WTC11 (cell line): ENCODE results near the gene ARSB. TPM values are rescaled to one million over a fixed set of nuclear protein-coding genes. Genes with fewer than 3 reads are reported as not detected.

ENCODE experiments used
- ATAC-seq: fragments of 200-7000 bp; cut with Tn5 transposase; 2 replicates; pipeline ENCODE4 v1.10.0; 2021; ENCODE audit warnings: mild to moderate bottlenecking, moderate library complexity
- CTCF ChIA-PET: fragments of 300-600 bp; sonication (Branson Sonifier 250); formaldehyde crosslinking; loops from one replicate; lab custom pipeline; 2021; ENCODE audit warnings: antibody characterized with exemption; lab: Charles Lee
- POLR2A ChIA-PET: fragments of 350-600 bp; sonication (Branson Sonifier 250); formaldehyde crosslinking; loops from one replicate; lab custom pipeline; 2021; ENCODE audit warnings: antibody characterized with exemption; lab: Charles Lee
- DNase-seq: peaks from one replicate; pipeline ENCODE4 v3.0.0; 2021; ENCODE audit warnings: low spot score
- H3K27ac Mint-ChIP-seq: 2 replicates; pipeline ENCODE4 v1.8.0; 2021; ENCODE audit warnings: mixed read lengths
- H3K27me3 Mint-ChIP-seq: 2 replicates; pipeline ENCODE4 v1.8.0; 2021; ENCODE audit warnings: low read depth, mild to moderate bottlenecking, moderate library complexity, mixed read lengths
- H3K36me3 Mint-ChIP-seq: 2 replicates; pipeline ENCODE4 v1.8.0; 2021; ENCODE audit warnings: mixed read lengths
- H3K4me1 Mint-ChIP-seq: 2 replicates; pipeline ENCODE4 v1.8.0; 2022; ENCODE audit warnings: mixed read lengths
- H3K4me3 Mint-ChIP-seq: 2 replicates; pipeline ENCODE4 v1.8.0; 2021; ENCODE audit warnings: mild to moderate bottlenecking, moderate library complexity, mixed read lengths
- H3K9me3 Mint-ChIP-seq: 2 replicates; pipeline ENCODE4 v1.8.0; 2021; ENCODE audit warnings: mixed read lengths
- ATF6 ChIP-seq: sonication (generic); formaldehyde crosslinking; IDR thresholded peaks from 2 replicates; pipeline ENCODE4 v1.8.1; 2023; ENCODE audit warnings: mild to moderate bottlenecking, missing genetic modification reagents
- CREM ChIP-seq: sonication (generic); formaldehyde crosslinking; IDR thresholded peaks from 2 replicates; pipeline ENCODE4 v1.8.1; 2022; ENCODE audit warnings: mild to moderate bottlenecking, missing genetic modification reagents, moderate library complexity
- CTCF ChIP-seq: fragments of 200-600 bp; IDR thresholded peaks from 2 replicates; pipeline ENCODE4 v1.8.0; 2022; ENCODE audit warnings: antibody characterized with exemption
- E2F4 ChIP-seq: sonication (generic); formaldehyde crosslinking; IDR thresholded peaks from 2 replicates; pipeline ENCODE4 v1.8.1; 2022; ENCODE audit warnings: low read depth, mild to moderate bottlenecking, moderate library complexity, missing genetic modification reagents, borderline replicate concordance
- FOXK1 ChIP-seq: sonication (generic); formaldehyde crosslinking; IDR thresholded peaks from 2 replicates; pipeline ENCODE4 v1.8.0; 2022; ENCODE audit warnings: mild to moderate bottlenecking, moderate library complexity, missing genetic modification reagents
- GRHL2 ChIP-seq: fragments of 250-450 bp; sonication (Bioruptor Pico); IDR thresholded peaks from 2 replicates; pipeline ENCODE4 v1.8.0; 2022; ENCODE audit warnings: mild to moderate bottlenecking, moderate library complexity; ENCODE audit not compliant: insufficient replicate concordance, severe bottlenecking
- MXD4 ChIP-seq: fragments of 250-450 bp; sonication (Bioruptor Pico); IDR thresholded peaks from 2 replicates; pipeline ENCODE4 v1.8.0; 2021; ENCODE audit warnings: mild to moderate bottlenecking, moderate library complexity, borderline replicate concordance
- NR1H2 ChIP-seq: sonication (generic); formaldehyde crosslinking; IDR thresholded peaks from 2 replicates; pipeline ENCODE4 v1.9.0; 2021; ENCODE audit warnings: mild to moderate bottlenecking, moderate library complexity, missing genetic modification reagents
- OVOL2 ChIP-seq: fragments of 250-450 bp; sonication (Bioruptor Pico); IDR thresholded peaks from 2 replicates; pipeline ENCODE4 v1.9.0; 2021; ENCODE audit warnings: mild to moderate bottlenecking, borderline replicate concordance
- RELA ChIP-seq: sonication (generic); formaldehyde crosslinking; IDR thresholded peaks from 2 replicates; pipeline ENCODE4 v1.8.1; 2022; ENCODE audit warnings: missing genetic modification reagents, mild to moderate bottlenecking, borderline replicate concordance
- SMAD3 ChIP-seq: sonication (generic); formaldehyde crosslinking; IDR thresholded peaks from 2 replicates; pipeline ENCODE4 v1.8.0; 2022; ENCODE audit warnings: missing genetic modification reagents, mild to moderate bottlenecking, borderline replicate concordance
- SP1 ChIP-seq: sonication (generic); formaldehyde crosslinking; conservative IDR thresholded peaks from 2 replicates; pipeline ENCODE4 v1.8.1; 2022; ENCODE audit warnings: missing genetic modification reagents
- TP53 ChIP-seq: sonication (generic); formaldehyde crosslinking; IDR thresholded peaks from 2 replicates; pipeline ENCODE4 v1.8.1; 2023; ENCODE audit warnings: mild to moderate bottlenecking, missing genetic modification reagents
- ZNF121 ChIP-seq: sonication (generic); formaldehyde crosslinking; IDR thresholded peaks from 2 replicates; pipeline ENCODE4 v1.8.0; 2023; ENCODE audit warnings: missing genetic modification reagents
- ZNF317 ChIP-seq: sonication (generic); formaldehyde crosslinking; IDR thresholded peaks from 2 replicates; pipeline ENCODE4 v1.8.1; 2023; ENCODE audit warnings: low read depth, mild to moderate bottlenecking, moderate library complexity, missing genetic modification reagents, borderline replicate concordance
- ZSCAN18 ChIP-seq: fragments of 250-450 bp; sonication (Bioruptor Pico); IDR thresholded peaks from 2 replicates; pipeline ENCODE4 v2.1.2; 2022; ENCODE audit warnings: mild to moderate bottlenecking, moderate library complexity
- total RNA-seq: library from RNA; stranded (reverse); gene quantifications from 3 replicates; pipeline ENCODE4 v1.2.3, GENCODE V29; 2021
- TF ChIP-seq, protein P1 (sequence below): sonication (generic); formaldehyde crosslinking; conservative IDR thresholded peaks from 2 replicates; pipeline ENCODE4 v1.8.1; 2022; ENCODE audit warnings: mild to moderate bottlenecking, missing genetic modification reagents
- TF ChIP-seq, protein P2 (sequence below): sonication (generic); formaldehyde crosslinking; IDR thresholded peaks from 2 replicates; pipeline ENCODE4 v1.8.1; 2023; ENCODE audit warnings: mild to moderate bottlenecking, missing genetic modification reagents, moderate library complexity
- TF ChIP-seq, protein P3 (sequence below): sonication (generic); formaldehyde crosslinking; IDR thresholded peaks from 2 replicates; pipeline ENCODE4 v1.8.1; 2023; ENCODE audit warnings: mild to moderate bottlenecking, missing genetic modification reagents
- TF ChIP-seq, protein P4 (sequence below): fragments of 250-450 bp; sonication (Bioruptor Pico); IDR thresholded peaks from 2 replicates; pipeline ENCODE4 v1.9.0; 2021; ENCODE audit warnings: mild to moderate bottlenecking

Gene ARSB
- total RNA-seq, 1 experiment from 2014 or later = 9.7 TPM

DNA sequence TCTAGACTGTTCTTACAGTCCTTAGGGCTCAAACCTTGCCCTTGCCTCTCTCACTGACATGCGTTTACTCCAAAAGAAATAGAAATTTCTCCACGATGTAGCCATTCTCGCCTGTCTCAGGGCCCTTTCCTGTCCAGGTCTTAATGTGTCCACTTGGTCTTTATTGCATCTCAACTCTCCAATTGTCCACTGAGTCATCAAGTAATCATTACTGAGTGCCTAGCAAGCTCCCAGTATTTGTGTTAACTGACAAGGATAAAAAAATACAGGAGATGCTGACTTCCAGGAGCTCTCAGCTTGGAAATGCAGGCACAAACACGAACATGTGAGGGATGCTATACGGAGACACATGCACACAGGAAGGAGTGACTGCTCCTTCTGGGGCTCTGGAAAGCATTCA is 147.3 kb downstream of the ARSB start:
- CTCF ChIA-PET = no interaction called here
- peaks cover 10% of the 10 kb centered on the region for H3K4me1 Mint-ChIP-seq
- no peak overlapping the region for H3K4me3 Mint-ChIP-seq
- H3K27me3 Mint-ChIP-seq = no peaks in the 10 kb centered on the region
- no peaks in the 10 kb centered on the region for H3K36me3 Mint-ChIP-seq
- no peak overlapping the region for H3K27ac Mint-ChIP-seq
- H3K9me3 Mint-ChIP-seq = no peaks in the 10 kb centered on the region
- POLR2A ChIA-PET = no interaction called here
- TF ChIP-seq CTCF = no peak
- TF ChIP-seq NR1H2 = no peak
- no peak for TF ChIP-seq TP53
- TF ChIP-seq, protein P1, sequence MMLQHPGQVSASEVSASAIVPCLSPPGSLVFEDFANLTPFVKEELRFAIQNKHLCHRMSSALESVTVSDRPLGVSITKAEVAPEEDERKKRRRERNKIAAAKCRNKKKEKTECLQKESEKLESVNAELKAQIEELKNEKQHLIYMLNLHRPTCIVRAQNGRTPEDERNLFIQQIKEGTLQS (CRISPR knock-in tag) = no peak
- TF ChIP-seq FOXK1 = no peak
- TF ChIP-seq SMAD3 = no peak
- TF ChIP-seq CREM = no peak
- TF ChIP-seq RELA = no peak
- DNase-seq = no peak
- no peak for ATAC-seq

GRCh38 chr5:78835176-78835575 is 149.9 kb downstream of the ARSB start:
- peak overlapping the region; percentile 14; the same call in 1 of the 2 replicates for H3K27ac Mint-ChIP-seq
- ATAC-seq = no peak
- POLR2A ChIA-PET = no interaction called here
- CTCF ChIA-PET = no interaction called here
- peaks cover 10% of the 10 kb centered on the region for H3K4me1 Mint-ChIP-seq
- no peaks in the 10 kb centered on the region for H3K36me3 Mint-ChIP-seq
- TF ChIP-seq OVOL2 = no peak
- TF ChIP-seq, protein P2, sequence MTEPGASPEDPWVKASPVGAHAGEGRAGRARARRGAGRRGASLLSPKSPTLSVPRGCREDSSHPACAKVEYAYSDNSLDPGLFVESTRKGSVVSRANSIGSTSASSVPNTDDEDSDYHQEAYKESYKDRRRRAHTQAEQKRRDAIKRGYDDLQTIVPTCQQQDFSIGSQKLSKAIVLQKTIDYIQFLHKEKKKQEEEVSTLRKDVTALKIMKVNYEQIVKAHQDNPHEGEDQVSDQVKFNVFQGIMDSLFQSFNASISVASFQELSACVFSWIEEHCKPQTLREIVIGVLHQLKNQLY (CRISPR knock-in tag) = no peak
- no peak for TF ChIP-seq ZSCAN18 (CRISPR knock-in tag)
- TF ChIP-seq, protein P3, sequence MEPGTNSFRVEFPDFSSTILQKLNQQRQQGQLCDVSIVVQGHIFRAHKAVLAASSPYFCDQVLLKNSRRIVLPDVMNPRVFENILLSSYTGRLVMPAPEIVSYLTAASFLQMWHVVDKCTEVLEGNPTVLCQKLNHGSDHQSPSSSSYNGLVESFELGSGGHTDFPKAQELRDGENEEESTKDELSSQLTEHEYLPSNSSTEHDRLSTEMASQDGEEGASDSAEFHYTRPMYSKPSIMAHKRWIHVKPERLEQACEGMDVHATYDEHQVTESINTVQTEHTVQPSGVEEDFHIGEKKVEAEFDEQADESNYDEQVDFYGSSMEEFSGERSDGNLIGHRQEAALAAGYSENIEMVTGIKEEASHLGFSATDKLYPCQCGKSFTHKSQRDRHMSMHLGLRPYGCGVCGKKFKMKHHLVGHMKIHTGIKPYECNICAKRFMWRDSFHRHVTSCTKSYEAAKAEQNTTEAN = no peak
- TF ChIP-seq ZNF121 (CRISPR knock-in tag) = no peak
- no peak for TF ChIP-seq E2F4 (CRISPR knock-in tag)
- TF ChIP-seq, protein P1 (CRISPR knock-in tag) = no peak
- TF ChIP-seq GRHL2 (CRISPR knock-in tag) = no peak
- no peaks in the 10 kb centered on the region for H3K9me3 Mint-ChIP-seq
- no peak for DNase-seq
- no peaks in the 10 kb centered on the region for H3K27me3 Mint-ChIP-seq
- H3K4me3 Mint-ChIP-seq = no peak overlapping the region

- no peak for DNase-seq
- Mint-ChIP-seq H3K4me1 (peaks cover 13% of the 10 kb centered on the region), H3K27me3 (no peaks in the 10 kb centered on the region), H3K4me3 (no peak overlapping the region), H3K27ac (no peak overlapping the region), H3K9me3 (peaks cover 7% of the 10 kb centered on the region), H3K36me3 (peaks cover 4% of the 10 kb centered on the region)
- ATAC-seq = no peak
- POLR2A ChIA-PET = no interaction called here
- CTCF ChIA-PET = no interaction called here
- no peak for TF ChIP-seq MXD4 (CRISPR knock-in tag)
- no peak for TF ChIP-seq ZNF317
- no peak for TF ChIP-seq ATF6 (CRISPR knock-in tag)
- TF ChIP-seq, protein P4, sequence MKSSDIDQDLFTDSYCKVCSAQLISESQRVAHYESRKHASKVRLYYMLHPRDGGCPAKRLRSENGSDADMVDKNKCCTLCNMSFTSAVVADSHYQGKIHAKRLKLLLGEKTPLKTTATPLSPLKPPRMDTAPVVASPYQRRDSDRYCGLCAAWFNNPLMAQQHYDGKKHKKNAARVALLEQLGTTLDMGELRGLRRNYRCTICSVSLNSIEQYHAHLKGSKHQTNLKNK (CRISPR knock-in tag) = no peak
- TF ChIP-seq SP1 (CRISPR knock-in tag) = no peak
- TF ChIP-seq RELA = no peak
Measured at GRCh38 chr5:78833284-78833683, 151.8 kb downstream of the ARSB start.
